HG03139 (cell line): ENCODE data around the gene TRPV4.

Experiments used
- ATAC-seq: cut with Tn5 transposase; IDR thresholded peaks from one replicate; pipeline ENCODE4 v1.9.1; 2021; ENCODE audit not compliant: unreplicated experiment

Gene TRPV4

GRCh38 chr12:109810954-109811623 is 22.1 kb downstream of the TRPV4 start:
- no peak for ATAC-seq

- ATAC-seq: no peak
Measured at GRCh38 chr12:109808876-109809646, 24.1 kb downstream of the TRPV4 start.

GRCh38 chr12:109807954-109808643 is 25.1 kb downstream of the TRPV4 start:
- no peak for ATAC-seq

- no peak for ATAC-seq
Measured at GRCh38 chr12:109804820-109805761, 28.1 kb downstream of the TRPV4 start.

- ATAC-seq: no peak
Measured at GRCh38 chr12:109803678-109804077, 29.5 kb downstream of the TRPV4 start.

GRCh38 chr12:109802828-109803227 is 30.4 kb downstream of the TRPV4 start:
- ATAC-seq: no peak

- ATAC-seq: no peak
Measured at GRCh38 chr12:109800536-109800935, 32.7 kb downstream of the TRPV4 start.

- ATAC-seq: no peak
Measured at GRCh38 chr12:109798691-109799090, 34.5 kb downstream of the TRPV4 start.

- no peak for ATAC-seq
Measured at GRCh38 chr12:109797905-109798669, 35.1 kb downstream of the TRPV4 start.

GRCh38 chr12:109796057-109796456 is 37.1 kb downstream of the TRPV4 start:
- ATAC-seq: no peak

GRCh38 chr12:109795023-109795422 is 38.2 kb downstream of the TRPV4 start:
- ATAC-seq: no peak

GRCh38 chr12:109793826-109794501 is 39.2 kb downstream of the TRPV4 start:
- ATAC-seq: no peak

- no peak for ATAC-seq
Measured at GRCh38 chr12:109793411-109793810, 39.8 kb downstream of the TRPV4 start.

GRCh38 chr12:109792992-109793391 is 40.2 kb downstream of the TRPV4 start:
- ATAC-seq: no peak

- no peak for ATAC-seq
Measured at GRCh38 chr12:109789526-109790048, 43.6 kb downstream of the TRPV4 start.

- no peak for ATAC-seq
Measured at GRCh38 chr12:109786799-109787198, 46.4 kb downstream of the TRPV4 start.

- ATAC-seq: no peak
Measured at GRCh38 chr12:109785854-109786253, 47.3 kb downstream of the TRPV4 start.

- ATAC-seq: no peak
Measured at GRCh38 chr12:109783965-109784244, 49.3 kb downstream of the TRPV4 start.

GRCh38 chr12:109783135-109783964 is 49.8 kb downstream of the TRPV4 start:
- ATAC-seq: no peak
